Effector memory CD4-positive, alpha-beta T cell (primary cell): Measurements from ENCODE around the gene SLX9.

ENCODE experiments used
- DNase-seq, 3 donors: peaks; one replicate each; pipeline ENCODE4 v3.0.0-alpha.2; 2020
- H3K27ac ChIP-seq: 2 replicates; pipeline ENCODE4 v1.7.0; 2013; ENCODE audit warnings: mild to moderate bottlenecking, low read length, moderate library complexity; ENCODE audit not compliant: insufficient read depth, poor library complexity, severe bottlenecking
- H3K27me3 ChIP-seq: replicated peaks from 2 replicates; pipeline ENCODE4 v1.7.0; 2013; ENCODE audit warnings: mild to moderate bottlenecking, low read length; ENCODE audit not compliant: insufficient read depth, control insufficient read depth, poor library complexity, severe bottlenecking
- H3K36me3 ChIP-seq: 2 replicates; pipeline ENCODE4 v1.7.0; 2013; ENCODE audit warnings: mild to moderate bottlenecking, low read length, moderate library complexity; ENCODE audit not compliant: control insufficient read depth, insufficient read depth
- H3K4me1 ChIP-seq: 2 replicates; pipeline ENCODE4 v1.7.0; 2013; ENCODE audit warnings: low read length, mild to moderate bottlenecking; ENCODE audit not compliant: control insufficient read depth, insufficient read depth, poor library complexity, severe bottlenecking
- H3K4me3 ChIP-seq: 2 replicates; pipeline ENCODE4 v1.7.0; 2013; ENCODE audit warnings: low read length, low read depth, mild to moderate bottlenecking; ENCODE audit not compliant: insufficient read depth, poor library complexity, severe bottlenecking
- H3K9me3 ChIP-seq: 2 replicates; pipeline ENCODE4 v1.7.0; 2013; ENCODE audit warnings: mild to moderate bottlenecking, low read length, moderate library complexity; ENCODE audit not compliant: control insufficient read depth

The SLX9 gene

GRCh38 chr21:44948426-44949120 is 8.7 kb downstream of the SLX9 start:
- DNase-seq = no peak
- H3K27ac ChIP-seq = no peak overlapping the region
- H3K4me3 ChIP-seq = no peak overlapping the region
- no peaks in the 10 kb centered on the region for H3K27me3 ChIP-seq
- H3K36me3 ChIP-seq = peaks cover 34% of the 10 kb centered on the region
- no peaks in the 10 kb centered on the region for H3K4me1 ChIP-seq
- H3K9me3 ChIP-seq = no peaks in the 10 kb centered on the region

DNA sequence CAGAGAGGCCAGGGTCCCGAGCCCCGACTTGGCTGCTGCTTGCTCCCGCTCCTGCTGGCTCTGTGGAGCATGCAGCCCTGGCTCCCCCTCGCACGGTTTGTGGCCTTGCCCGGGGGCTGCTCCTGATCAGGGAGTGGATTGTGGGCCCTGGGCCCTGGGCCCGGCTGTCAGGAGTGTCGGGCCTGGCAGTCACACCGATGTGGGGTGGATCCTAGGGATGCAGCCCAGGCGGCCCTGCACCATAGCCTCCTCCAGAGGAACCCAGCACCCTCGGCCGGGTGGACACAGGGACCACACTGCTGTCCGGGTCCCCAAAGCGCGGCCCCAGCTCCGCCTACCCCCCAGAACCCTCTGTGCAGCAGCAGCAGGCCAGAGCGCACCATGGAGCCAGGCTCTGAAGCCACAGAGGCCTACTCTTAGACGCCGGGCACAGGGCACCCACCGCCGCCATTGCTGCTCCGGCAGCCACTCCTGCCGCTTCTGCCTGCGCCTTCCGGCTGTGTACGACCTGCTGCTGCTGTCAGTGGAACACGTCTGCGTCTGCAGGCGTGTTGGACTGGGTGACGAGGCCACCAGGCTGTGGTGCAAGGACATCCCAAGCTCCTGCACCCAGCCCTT is 9.4 kb downstream of the SLX9 start:
- no peak for DNase-seq
- H3K27ac ChIP-seq = no peak overlapping the region
- H3K4me3 ChIP-seq = no peak overlapping the region
- H3K36me3 ChIP-seq = peaks cover 32% of the 10 kb centered on the region
- no peaks in the 10 kb centered on the region for H3K4me1 ChIP-seq
- no peaks in the 10 kb centered on the region for H3K27me3 ChIP-seq
- no peaks in the 10 kb centered on the region for H3K9me3 ChIP-seq

DNA sequence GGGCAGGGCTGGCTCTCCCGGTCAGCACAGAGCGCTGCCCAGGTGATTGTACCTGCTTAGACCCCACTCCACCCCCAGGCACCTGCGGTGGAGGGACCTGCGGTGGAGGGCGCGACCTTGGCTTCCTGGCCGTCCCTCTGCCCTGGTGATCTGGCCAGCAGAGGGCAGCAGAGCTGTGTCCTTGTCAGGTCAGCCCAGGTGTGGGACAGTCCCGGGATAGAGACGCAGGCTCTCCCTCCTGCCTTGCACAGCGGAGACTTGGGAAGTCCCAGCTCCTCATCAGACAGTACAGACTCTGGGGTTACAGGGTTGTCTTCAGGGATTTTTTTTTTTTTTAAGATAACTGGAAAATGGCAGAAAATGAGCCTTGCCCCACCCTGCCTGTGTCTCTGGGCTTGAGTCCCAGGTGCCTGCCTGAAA is 10.0 kb downstream of the SLX9 start:
- Histone ChIP-seq H3K4me1 (no peaks in the 10 kb centered on the region), H3K27me3 (no peaks in the 10 kb centered on the region), H3K27ac (no peak overlapping the region), H3K9me3 (no peaks in the 10 kb centered on the region), H3K36me3 (peaks cover 27% of the 10 kb centered on the region), H3K4me3 (no peak overlapping the region)
- DNase-seq = peak; percentile 61 to 76 (median 68)

DNA sequence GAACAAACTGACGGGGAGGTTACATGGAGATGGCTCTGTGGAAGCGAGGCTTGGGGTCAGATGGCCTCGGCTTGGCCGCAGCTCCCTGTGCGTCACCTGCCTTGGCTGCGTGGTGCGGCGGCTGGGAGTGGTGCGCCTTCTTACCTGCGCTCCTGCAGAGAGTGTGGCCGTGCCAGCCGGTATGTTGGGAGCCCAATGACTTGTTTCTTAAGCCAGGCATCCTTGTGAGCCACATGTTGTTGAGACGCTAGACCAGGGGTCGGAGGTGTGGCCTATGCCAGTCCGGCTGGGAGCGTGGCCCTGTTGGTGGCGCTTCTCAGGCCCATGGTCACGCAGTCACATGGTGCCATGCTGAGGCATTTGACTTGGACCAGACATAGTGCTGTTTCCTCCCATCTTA is 10.5 kb downstream of the SLX9 start:
- Histone ChIP-seq H3K4me3 (no peak overlapping the region), H3K27me3 (no peaks in the 10 kb centered on the region), H3K9me3 (no peaks in the 10 kb centered on the region), H3K4me1 (no peaks in the 10 kb centered on the region), H3K36me3 (peaks cover 21% of the 10 kb centered on the region), H3K27ac (no peak overlapping the region)
- no peak for DNase-seq

DNA sequence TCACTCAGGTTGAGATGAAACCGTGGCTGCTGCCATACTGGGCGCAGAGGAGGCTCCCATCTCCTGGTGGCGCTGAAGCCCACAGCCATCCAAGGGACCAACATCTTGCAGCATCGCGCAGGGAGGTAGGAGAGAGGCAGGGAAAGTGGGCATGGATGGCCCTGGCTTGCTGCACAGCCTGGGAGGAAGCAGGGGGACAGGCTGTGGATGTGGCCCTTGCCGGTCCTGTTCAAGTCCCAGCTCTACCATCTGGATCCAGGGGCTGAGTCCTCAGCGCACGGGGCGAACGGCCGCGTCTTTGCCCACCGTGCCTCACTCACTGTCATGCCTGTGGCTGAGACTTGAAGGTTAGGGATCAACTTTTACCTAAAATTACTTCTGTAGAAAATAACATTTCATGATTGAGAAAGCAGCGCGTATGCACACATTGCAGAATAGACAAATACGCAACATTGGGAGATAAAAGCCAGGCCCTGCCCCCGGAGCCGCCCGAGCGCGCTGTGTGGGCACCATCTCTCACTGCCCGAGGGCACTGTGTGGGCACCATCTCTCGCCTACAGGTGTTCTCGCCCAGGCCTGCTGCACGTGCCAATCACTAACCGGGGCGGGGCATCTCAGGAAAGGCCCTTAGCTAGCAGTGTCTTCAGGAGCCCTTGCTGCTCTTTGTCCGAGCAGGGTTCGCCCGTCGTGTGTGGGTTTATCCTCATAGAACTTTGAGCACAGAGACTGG is 11.5 kb downstream of the SLX9 start:
- DNase-seq = no peak
- Histone ChIP-seq H3K4me3 (no peak overlapping the region), H3K27ac (no peak overlapping the region), H3K4me1 (no peaks in the 10 kb centered on the region), H3K9me3 (no peaks in the 10 kb centered on the region), H3K36me3 (peaks cover 25% of the 10 kb centered on the region), H3K27me3 (no peaks in the 10 kb centered on the region)

GRCh38 chr21:44952116-44952928 is 12.5 kb downstream of the SLX9 start:
- H3K27ac ChIP-seq = no peak overlapping the region
- no peaks in the 10 kb centered on the region for H3K27me3 ChIP-seq
- no peaks in the 10 kb centered on the region for H3K4me1 ChIP-seq
- H3K9me3 ChIP-seq = no peaks in the 10 kb centered on the region
- DNase-seq = no peak
- H3K36me3 ChIP-seq = peaks cover 24% of the 10 kb centered on the region
- no peak overlapping the region for H3K4me3 ChIP-seq

GRCh38 chr21:44952929-44953627 is 13.2 kb downstream of the SLX9 start:
- Histone ChIP-seq H3K27ac (no peak overlapping the region), H3K9me3 (no peaks in the 10 kb centered on the region), H3K4me1 (no peaks in the 10 kb centered on the region), H3K36me3 (peaks cover 27% of the 10 kb centered on the region), H3K27me3 (no peaks in the 10 kb centered on the region), H3K4me3 (no peak overlapping the region)
- DNase-seq = no peak

DNA sequence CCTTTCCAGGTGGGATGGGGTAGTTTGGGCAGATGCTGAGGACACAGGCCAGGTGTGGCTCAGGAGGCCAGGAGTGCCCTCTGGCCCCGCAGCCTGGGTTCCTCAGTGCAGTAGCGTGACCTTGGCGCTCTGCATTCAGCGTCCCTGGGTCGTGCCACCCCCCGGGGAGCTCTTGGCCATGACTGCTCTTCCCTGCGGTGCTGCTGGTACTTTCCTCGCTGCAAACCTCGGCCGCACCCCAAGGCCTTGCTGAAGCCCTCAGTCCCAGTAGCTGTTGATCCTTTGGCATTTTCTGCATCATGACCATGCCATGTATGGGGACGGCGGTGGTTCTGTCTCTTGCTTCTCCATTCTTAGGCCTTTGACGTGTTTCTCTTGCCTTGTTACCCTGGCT is 13.8 kb downstream of the SLX9 start:
- Histone ChIP-seq H3K27me3 (no peaks in the 10 kb centered on the region), H3K4me3 (no peak overlapping the region), H3K9me3 (no peaks in the 10 kb centered on the region), H3K36me3 (peaks cover 33% of the 10 kb centered on the region), H3K27ac (no peak overlapping the region), H3K4me1 (no peaks in the 10 kb centered on the region)
- DNase-seq = no peak

- H3K9me3 ChIP-seq = no peaks in the 10 kb centered on the region
- peaks cover 39% of the 10 kb centered on the region for H3K36me3 ChIP-seq
- no peak overlapping the region for H3K27ac ChIP-seq
- no peak overlapping the region for H3K4me3 ChIP-seq
- no peak for DNase-seq
- no peaks in the 10 kb centered on the region for H3K27me3 ChIP-seq
- H3K4me1 ChIP-seq = no peaks in the 10 kb centered on the region
These were observed 14.5 kb downstream of the SLX9 start for GRCh38 chr21:44954281-44954771.
